Inferior parietal cortex (tissue), 1 donor: ENCODE data around the gene HSF5.
"Not testable (repeated sequence)": the region's sequence is repeated elsewhere in the genome, so short reads cannot be mapped to it uniquely, and the experiment has no call there.

Experiments used
- DNase-seq: peaks from one replicate; pipeline ENCODE4 v3.0.0-alpha.2; 2016; ENCODE audit errors: extremely low spot score

HSF5 gene

GRCh38 chr17:58481798-58482197, 6.4 kb downstream of the HSF5 start:
- DNase-seq: not testable (repeated sequence)

GRCh38 chr17:58480090-58480489, 8.1 kb downstream of the HSF5 start:
- DNase-seq: no peak

GRCh38 chr17:58476812-58477211, 11.4 kb downstream of the HSF5 start:
- DNase-seq: no peak

GRCh38 chr17:58475985-58476384, 12.2 kb downstream of the HSF5 start:
- DNase-seq: no peak

GRCh38 chr17:58470356-58470755, 17.9 kb downstream of the HSF5 start:
- no peak for DNase-seq

GRCh38 chr17:58468944-58469343, 19.3 kb downstream of the HSF5 start:
- no peak for DNase-seq

- DNase-seq: no peak
These were observed 32.7 kb downstream of the HSF5 start for GRCh38 chr17:58455491-58455890.

- DNase-seq: no peak
These were observed 35.5 kb downstream of the HSF5 start for GRCh38 chr17:58452738-58453137.

- peak; percentile 42 for DNase-seq
These were observed 40.9 kb downstream of the HSF5 start for GRCh38 chr17:58447039-58447975.

- no peak for DNase-seq
These were observed 42.1 kb downstream of the HSF5 start for GRCh38 chr17:58446086-58446485.

GRCh38 chr17:58436805-58437239, 51.4 kb downstream of the HSF5 start:
- DNase-seq: no peak

GRCh38 chr17:58436245-58436644, 52.0 kb downstream of the HSF5 start:
- DNase-seq: no peak

- DNase-seq: no peak
These were observed 55.2 kb downstream of the HSF5 start for GRCh38 chr17:58432806-58433573.

- DNase-seq: no peak
These were observed 60.4 kb downstream of the HSF5 start for GRCh38 chr17:58427807-58428206.

GRCh38 chr17:58421711-58422110, 66.5 kb downstream of the HSF5 start:
- DNase-seq: no peak

GRCh38 chr17:58420827-58421226, 67.4 kb downstream of the HSF5 start:
- DNase-seq: no peak

GRCh38 chr17:58417300-58418092, 70.7 kb downstream of the HSF5 start, which contains the start of gene RNF43:
Gene RNF43, minus strand, starts transcription at chr17:58417534. Its CDS starts 1,957 bp downstream, at chr17:58415577.
- DNase-seq: peak; percentile 69

GRCh38 chr17:58416937-58417299, 71.3 kb downstream of the HSF5 start:
- no peak for DNase-seq

- DNase-seq: no peak
These were observed 71.8 kb downstream of the HSF5 start for GRCh38 chr17:58416396-58416795.

- no peak for DNase-seq
These were observed 72.7 kb downstream of the HSF5 start for GRCh38 chr17:58415371-58416055.

- DNase-seq: no peak
These were observed 73.6 kb downstream of the HSF5 start for GRCh38 chr17:58414596-58414997.
